Activated CD4-positive, alpha-beta memory T cell treated with anti-CD3 and anti-CD28 coated beads, Interleukin-2, amount 10 ng/mL, durations not matched to agents 7 days and 5 days (primary cell): ENCODE results near the gene KIF4B. TPM values are rescaled to one million over a fixed set of nuclear protein-coding genes. Genes with fewer than 3 reads are reported as not detected.
"Not testable (repeated sequence)": the region's sequence is repeated elsewhere in the genome, so short reads cannot be mapped to it uniquely, and the experiment has no call there.

Experiments
- CTCF ChIA-PET: fragments of 350-600 bp; sonication (Branson Sonifier 250); formaldehyde crosslinking; loops from one replicate; lab custom pipeline; 2021; ENCODE audit warnings: antibody characterized with exemption, inconsistent platforms; lab: Charles Lee
- POLR2A ChIA-PET: fragments of 350-600 bp; sonication (Branson Sonifier 250); formaldehyde crosslinking; loops from one replicate; lab custom pipeline; 2021; ENCODE audit warnings: antibody characterized with exemption; lab: Charles Lee
- DNase-seq: peaks from one replicate; pipeline ENCODE4 v3.0.0-alpha.2; 2020
- H3K27ac Mint-ChIP-seq: one replicate; pipeline ENCODE4 v1.8.0; 2021; ENCODE audit warnings: mild to moderate bottlenecking, mixed read lengths
- H3K27me3 Mint-ChIP-seq: one replicate; pipeline ENCODE4 v1.8.0; 2021; ENCODE audit warnings: mixed read lengths
- H3K36me3 Mint-ChIP-seq: one replicate; pipeline ENCODE4 v1.8.0; 2021; ENCODE audit warnings: low read depth, mixed read lengths
- H3K4me1 Mint-ChIP-seq: one replicate; pipeline ENCODE4 v1.8.0; 2021; ENCODE audit warnings: mixed read lengths
- H3K4me3 Mint-ChIP-seq: one replicate; pipeline ENCODE4 v1.8.0; 2021; ENCODE audit warnings: mild to moderate bottlenecking, mixed read lengths
- H3K9me3 Mint-ChIP-seq: one replicate; pipeline ENCODE4 v1.8.0; 2021; ENCODE audit warnings: mixed read lengths
- total RNA-seq, 2 experiments: library from RNA; stranded (reverse); gene quantifications; one replicate each; pipeline ENCODE4 v1.2.3, GENCODE V29; 2021

KIF4B gene
- total RNA-seq, 2 experiments from 2014 or later = not detected

DNA sequence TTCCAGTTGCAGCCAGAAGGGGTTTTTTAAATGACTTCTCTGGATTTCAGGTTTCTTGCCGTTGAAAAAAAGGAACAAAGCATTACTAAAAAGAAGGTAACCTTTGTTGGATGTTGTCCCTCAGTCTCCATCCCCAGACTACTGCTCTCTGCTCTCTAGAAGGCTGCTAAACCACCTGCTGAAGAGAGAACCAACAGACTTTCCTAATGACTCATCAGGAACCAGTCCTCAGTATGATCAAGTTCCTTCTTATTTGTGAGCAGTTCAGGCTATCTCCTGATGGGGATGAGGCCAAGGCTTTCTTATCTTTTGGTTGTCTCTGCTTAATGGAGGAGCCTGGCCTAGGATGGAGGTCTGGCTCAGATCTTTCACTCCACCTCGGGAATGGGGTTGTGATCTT is 4.1 kb downstream of the KIF4B start:
- no peaks in the 10 kb centered on the region for H3K36me3 Mint-ChIP-seq
- POLR2A ChIA-PET = no interaction called here

DNA sequence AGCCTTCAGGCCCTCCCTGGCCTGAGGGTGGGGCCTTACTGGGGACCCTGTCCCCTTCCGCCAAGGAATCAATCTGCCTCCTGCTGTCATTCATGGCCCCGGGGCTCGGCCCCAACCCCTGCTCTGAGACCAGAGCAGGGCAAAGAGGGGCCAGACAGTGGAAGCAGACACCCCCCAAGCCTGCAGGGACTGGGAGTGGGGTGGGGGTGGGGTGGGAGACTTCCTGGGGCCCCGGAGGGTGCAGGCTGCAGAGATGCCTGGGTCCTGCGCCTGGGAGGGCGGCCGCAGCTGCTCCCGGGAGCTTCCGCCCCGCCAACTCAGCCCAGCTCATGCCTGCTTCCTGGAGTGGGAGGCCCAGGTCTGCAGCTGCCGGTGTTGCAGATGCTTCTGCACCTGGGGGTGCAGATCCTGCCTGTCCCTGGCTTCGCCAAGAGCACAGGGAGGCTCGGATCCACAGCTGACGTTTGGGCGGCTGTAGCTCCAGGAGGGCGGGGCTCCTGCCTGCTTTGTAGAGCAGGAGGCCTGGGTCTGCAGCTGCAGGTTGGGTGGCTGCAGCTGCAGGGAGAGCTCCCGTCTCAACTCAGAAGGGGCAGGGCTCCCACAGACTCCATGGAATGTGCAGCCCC is 6.2 kb downstream of the KIF4B start:
- no peak overlapping the region for H3K4me3 Mint-ChIP-seq
- no peaks in the 10 kb centered on the region for H3K36me3 Mint-ChIP-seq
- H3K4me1 Mint-ChIP-seq = peaks cover 17% of the 10 kb centered on the region
- ChIA-PET POLR2A (no interaction called here), CTCF (no interaction called here)
- H3K27ac Mint-ChIP-seq = no peak overlapping the region
- no peak for DNase-seq
- H3K9me3 Mint-ChIP-seq = no peaks in the 10 kb centered on the region
- peaks cover 6% of the 10 kb centered on the region for H3K27me3 Mint-ChIP-seq

More for the DNA sequence above, 4.1 kb downstream of the KIF4B start:
- DNase-seq = no peak
- Mint-ChIP-seq H3K27me3 (peaks cover 11% of the 10 kb centered on the region), H3K9me3 (no peaks in the 10 kb centered on the region), H3K4me1 (peaks cover 22% of the 10 kb centered on the region), H3K4me3 (no peak overlapping the region), H3K27ac (no peak overlapping the region)
- CTCF ChIA-PET = no interaction called here

DNA sequence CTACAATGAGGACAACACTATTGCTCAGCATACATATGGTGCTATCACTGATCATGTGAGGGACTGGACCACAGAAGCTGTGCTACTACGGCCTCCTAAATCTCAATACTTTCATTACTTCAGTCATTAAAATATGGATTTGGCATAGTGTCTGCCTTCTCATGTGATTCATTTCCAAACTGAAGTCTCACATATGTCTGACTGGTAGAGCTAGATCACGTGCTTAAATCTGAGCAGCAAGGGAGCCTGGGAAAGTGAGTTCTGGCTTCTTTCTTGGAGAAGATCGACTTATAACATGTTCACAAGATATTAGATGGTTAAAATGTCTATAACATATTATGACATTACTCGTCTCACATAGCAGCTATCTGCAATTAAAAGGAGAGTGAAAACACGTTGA is 8.3 kb downstream of the KIF4B start:
- peaks cover 14% of the 10 kb centered on the region for H3K27me3 Mint-ChIP-seq
- H3K27ac Mint-ChIP-seq = no peak overlapping the region
- H3K4me1 Mint-ChIP-seq = peaks cover 6% of the 10 kb centered on the region
- H3K36me3 Mint-ChIP-seq = no peaks in the 10 kb centered on the region
- POLR2A ChIA-PET = no interaction called here
- no peak for DNase-seq
- CTCF ChIA-PET = no interaction called here
- no peaks in the 10 kb centered on the region for H3K9me3 Mint-ChIP-seq
- H3K4me3 Mint-ChIP-seq = no peak overlapping the region

DNA sequence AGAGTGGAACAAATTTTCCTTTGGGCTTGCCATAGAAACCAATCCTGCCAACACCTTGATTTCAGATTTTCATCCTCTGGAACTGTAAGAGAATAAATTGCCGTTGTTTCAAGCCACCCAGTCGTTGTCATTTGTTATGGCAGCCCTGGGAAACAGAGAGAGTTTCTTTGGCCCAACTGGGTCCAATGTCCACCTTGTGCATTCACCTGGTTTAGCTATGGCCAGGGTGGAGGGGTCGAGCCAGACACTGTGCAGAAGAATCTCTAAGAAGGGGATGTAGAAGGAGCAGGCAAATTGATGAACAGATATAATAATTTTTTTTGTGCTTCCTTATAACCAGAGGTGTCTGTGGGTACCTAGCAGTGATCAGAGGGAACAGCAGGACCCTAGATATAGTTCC is 9.8 kb downstream of the KIF4B start:
- peaks cover 14% of the 10 kb centered on the region for H3K27me3 Mint-ChIP-seq
- H3K36me3 Mint-ChIP-seq = no peaks in the 10 kb centered on the region
- no peak overlapping the region for H3K4me3 Mint-ChIP-seq
- H3K9me3 Mint-ChIP-seq = no peaks in the 10 kb centered on the region
- ChIA-PET CTCF (no interaction called here), POLR2A (no interaction called here)
- H3K27ac Mint-ChIP-seq = no peak overlapping the region
- no peak for DNase-seq
- H3K4me1 Mint-ChIP-seq = peaks cover 2% of the 10 kb centered on the region

DNA sequence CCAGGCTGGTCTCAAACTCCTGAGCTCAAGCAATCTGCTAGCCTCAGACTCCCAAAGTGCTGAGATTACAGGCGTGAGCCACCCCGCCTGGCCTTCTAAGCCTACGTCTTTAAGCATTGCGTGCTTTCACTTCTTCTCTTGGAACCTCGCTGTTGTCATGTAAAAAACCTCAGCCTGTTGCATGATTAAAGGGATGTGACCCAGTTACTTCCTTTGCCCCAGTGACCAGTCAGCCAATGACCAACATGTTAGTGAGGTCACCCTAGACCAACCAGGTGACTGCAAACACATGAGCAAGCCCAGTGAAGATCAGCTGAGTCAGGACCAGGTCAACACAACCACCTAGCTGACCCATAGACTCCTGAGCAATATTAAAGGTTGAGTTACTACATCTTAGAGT is 10.5 kb downstream of the KIF4B start:
- Mint-ChIP-seq H3K36me3 (no peaks in the 10 kb centered on the region), H3K9me3 (no peaks in the 10 kb centered on the region), H3K27ac (no peak overlapping the region), H3K4me3 (no peak overlapping the region), H3K4me1 (no peaks in the 10 kb centered on the region), H3K27me3 (peaks cover 14% of the 10 kb centered on the region)
- POLR2A ChIA-PET = no interaction called here
- DNase-seq = no peak
- CTCF ChIA-PET = no interaction called here

DNA sequence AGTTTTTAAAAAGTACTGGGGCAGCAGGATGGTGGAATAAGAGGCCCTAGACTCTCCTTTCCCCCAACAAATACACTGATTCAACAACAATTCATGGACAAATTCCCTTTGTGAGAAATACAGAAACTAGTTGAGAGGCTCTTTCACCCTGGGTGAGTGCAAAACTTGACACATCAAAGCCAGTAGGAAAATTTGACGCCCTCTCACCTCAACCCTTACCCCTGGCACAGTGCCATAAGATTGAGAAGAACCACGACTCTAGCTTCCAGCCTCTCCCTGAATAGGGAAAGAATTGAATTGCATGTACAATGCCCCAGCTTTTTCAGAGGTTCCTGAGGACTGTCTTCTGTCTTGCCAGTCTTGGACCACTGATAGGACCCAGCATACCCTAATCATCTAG is 12.3 kb downstream of the KIF4B start:
- no peaks in the 10 kb centered on the region for H3K9me3 Mint-ChIP-seq
- no peaks in the 10 kb centered on the region for H3K4me1 Mint-ChIP-seq
- H3K4me3 Mint-ChIP-seq = no peak overlapping the region
- H3K36me3 Mint-ChIP-seq = no peaks in the 10 kb centered on the region
- no peak overlapping the region for H3K27ac Mint-ChIP-seq
- ChIA-PET POLR2A (no interaction called here), CTCF (no interaction called here)
- peaks cover 12% of the 10 kb centered on the region for H3K27me3 Mint-ChIP-seq
- no peak for DNase-seq

DNA sequence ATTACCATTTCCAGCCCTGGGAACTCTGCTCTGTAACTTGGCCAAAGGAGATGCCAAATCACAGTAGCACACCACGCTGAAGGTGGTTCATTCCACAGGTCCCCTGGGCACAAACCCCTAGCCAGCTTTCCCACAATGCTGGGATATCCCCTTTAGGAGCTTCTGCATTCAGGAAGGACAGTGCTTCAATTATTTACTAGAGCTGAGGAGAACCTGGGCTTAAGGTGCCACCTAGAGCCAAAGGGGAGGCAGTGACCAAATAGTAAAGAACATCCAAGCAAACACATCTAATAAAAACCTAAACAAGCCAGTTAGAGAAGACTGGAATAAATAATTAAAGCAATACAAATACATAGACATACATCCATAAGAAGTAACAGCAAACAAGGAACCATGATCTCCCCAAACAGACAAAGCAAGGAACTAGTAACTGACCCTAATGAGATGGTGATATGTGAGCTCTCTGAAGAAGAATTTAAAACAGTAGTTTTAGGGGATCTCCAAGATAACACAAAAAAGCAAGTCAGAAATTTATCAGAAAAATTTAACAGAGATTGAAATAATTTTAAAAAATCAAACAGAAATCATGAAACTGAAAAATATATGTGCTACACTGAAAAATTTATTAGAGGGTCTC is 14.6 kb downstream of the KIF4B start:
- CTCF ChIA-PET = interaction anchor here (1.1 to 1.4 kb wide), 2 partner anchors 12 to 507 kb away, joined by 3 to 4 read pairs; no protein-coding TSS in a partner anchor
- Mint-ChIP-seq H3K27me3 (peaks cover 12% of the 10 kb centered on the region), H3K9me3 (no peaks in the 10 kb centered on the region), H3K36me3 (no peaks in the 10 kb centered on the region), H3K27ac (no peak overlapping the region), H3K4me1 (no peaks in the 10 kb centered on the region), H3K4me3 (no peak overlapping the region)
- DNase-seq = no peak
- POLR2A ChIA-PET = no interaction called here

DNA sequence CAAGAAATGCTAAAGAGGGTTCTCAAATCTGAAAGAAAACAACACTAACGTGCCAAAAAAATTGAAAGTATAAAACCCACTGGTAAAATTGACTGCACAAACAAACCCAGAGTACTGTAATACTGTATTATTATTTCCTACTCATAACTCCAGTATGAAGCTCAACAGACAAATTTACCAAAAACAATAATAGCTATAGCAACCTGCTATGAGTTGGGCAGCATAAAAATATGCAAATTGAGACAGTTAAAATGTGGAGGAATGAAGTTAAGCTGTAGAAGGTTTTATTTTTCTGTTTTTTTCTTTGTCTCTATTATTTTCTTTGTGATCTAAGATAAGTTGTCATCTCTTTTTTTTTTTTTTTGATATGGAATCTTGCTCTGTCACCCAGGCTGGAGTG is 15.7 kb downstream of the KIF4B start:
- Mint-ChIP-seq H3K4me3 (no peak overlapping the region), H3K4me1 (no peaks in the 10 kb centered on the region), H3K9me3 (no peaks in the 10 kb centered on the region), H3K36me3 (no peaks in the 10 kb centered on the region), H3K27me3 (peaks cover 8% of the 10 kb centered on the region), H3K27ac (no peak overlapping the region)
- ChIA-PET CTCF (interaction anchor here (0.8 to 1.1 kb wide), 2 partner anchors 11 to 25 kb away, joined by 4 read pairs; no protein-coding TSS in a partner anchor), POLR2A (no interaction called here)
- DNase-seq = no peak

DNA sequence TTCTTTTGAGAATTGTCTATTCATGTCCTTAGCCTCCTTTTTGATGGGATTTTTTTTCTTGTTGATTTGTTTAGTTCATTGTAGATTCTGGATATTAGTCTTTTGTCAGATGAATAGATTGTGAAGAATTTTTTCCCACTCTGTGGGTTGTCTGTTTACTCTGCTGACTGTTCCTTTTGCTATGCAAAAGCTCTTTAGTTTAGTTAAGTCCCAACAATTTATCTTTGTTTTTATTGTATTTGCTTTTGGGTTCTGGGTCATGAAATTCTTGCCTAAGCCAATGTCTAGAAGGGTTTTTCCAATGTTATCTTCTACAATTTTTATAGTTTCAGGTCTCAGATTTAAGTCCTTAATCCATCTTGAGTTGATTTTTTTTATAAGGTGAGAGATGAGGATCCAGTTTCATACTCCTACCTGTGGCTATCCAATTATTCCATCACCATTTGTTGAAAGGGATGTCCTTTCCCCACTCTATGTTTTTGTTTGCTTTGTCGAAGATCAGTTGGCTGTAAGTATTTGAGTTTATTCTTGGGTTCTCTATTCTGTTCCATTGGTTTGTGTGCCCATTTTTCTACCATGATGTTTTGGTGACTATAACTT is 20.7 kb downstream of the KIF4B start:
- H3K36me3 Mint-ChIP-seq, H3K4me1 Mint-ChIP-seq, POLR2A ChIA-PET, DNase-seq, H3K4me3 Mint-ChIP-seq, H3K27ac Mint-ChIP-seq, H3K9me3 Mint-ChIP-seq, CTCF ChIA-PET: not testable (repeated sequence)
- H3K27me3 Mint-ChIP-seq = peaks cover 16% of the 10 kb centered on the region

DNA sequence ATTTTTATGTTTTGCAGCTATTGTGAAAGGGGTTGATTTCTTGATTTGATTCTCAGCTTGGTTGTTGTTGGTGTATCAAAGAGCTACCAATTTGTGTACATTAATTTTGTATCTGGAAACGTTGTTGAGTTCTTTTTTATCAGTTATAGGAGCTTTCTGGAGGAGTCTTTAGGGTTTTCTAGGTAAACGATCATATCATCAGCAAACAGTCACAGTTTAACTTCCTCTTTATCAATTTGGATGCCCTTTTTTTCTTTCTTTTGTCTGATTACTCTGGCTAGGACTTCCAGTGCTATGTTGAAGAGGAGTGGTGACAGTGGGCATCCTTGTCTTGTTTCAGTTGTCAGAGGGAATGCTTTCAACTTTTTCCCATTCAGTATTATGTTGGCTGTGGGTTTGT is 21.5 kb downstream of the KIF4B start:
- POLR2A ChIA-PET, H3K9me3 Mint-ChIP-seq, H3K27ac Mint-ChIP-seq, DNase-seq, H3K4me3 Mint-ChIP-seq, CTCF ChIA-PET, H3K4me1 Mint-ChIP-seq, H3K36me3 Mint-ChIP-seq: not testable (repeated sequence)
- peaks cover 16% of the 10 kb centered on the region for H3K27me3 Mint-ChIP-seq

DNA sequence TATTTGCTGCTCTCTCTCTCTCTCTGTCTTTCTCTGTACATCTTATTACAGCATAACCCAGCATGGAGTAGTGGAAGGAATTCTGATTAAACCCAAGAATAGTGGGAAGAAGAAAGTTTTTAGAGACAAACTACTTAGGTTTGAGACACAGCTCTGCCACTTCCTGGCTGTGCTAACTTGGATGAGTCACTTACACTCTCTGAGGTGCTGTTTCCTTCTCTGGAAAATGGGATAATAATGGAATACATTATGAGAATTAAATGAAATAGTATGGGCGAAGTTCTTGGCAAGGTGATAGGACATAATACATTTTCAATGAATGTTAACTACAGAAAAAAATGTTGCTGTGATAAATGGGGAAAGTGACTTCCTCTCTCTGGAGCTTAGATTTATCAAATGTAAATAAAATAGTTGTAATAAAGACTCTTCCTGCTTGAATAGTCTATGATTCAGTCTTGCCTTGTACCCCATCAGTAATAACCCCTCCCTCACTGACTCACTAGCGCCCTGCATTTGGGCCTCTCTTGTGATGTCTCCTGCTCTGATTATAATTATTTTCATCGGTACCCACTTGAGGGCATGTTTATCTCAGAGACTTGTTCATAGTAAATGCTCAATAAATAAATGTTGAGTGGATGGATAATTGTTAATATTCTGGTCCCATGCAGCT is 27.6 kb downstream of the KIF4B start:
- Mint-ChIP-seq H3K36me3 (no peaks in the 10 kb centered on the region), H3K27me3 (peaks cover 30% of the 10 kb centered on the region), H3K27ac (no peak overlapping the region), H3K9me3 (no peaks in the 10 kb centered on the region), H3K4me1 (no peaks in the 10 kb centered on the region), H3K4me3 (no peak overlapping the region)
- ChIA-PET POLR2A (no interaction called here), CTCF (no interaction called here)
- DNase-seq = no peak

DNA sequence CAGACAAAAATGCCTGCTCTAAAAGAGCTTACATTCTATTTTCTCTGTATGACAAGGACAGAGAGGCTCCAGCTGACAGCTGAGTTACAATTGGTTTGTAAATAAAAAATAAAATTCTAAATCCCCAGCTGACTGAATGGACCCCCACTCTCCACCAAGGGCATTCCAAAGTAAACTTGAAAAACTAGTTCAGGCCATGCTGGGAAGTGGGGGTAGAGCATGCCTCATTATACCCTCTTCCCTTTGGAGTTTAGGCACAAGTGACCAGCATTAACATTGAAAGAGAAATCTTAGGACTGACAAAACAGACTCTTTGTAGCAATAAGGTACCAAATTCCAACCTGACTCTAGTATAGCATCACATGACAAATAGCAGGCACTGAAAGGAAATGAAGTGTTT is 31.0 kb downstream of the KIF4B start:
- POLR2A ChIA-PET = no interaction called here

DNA sequence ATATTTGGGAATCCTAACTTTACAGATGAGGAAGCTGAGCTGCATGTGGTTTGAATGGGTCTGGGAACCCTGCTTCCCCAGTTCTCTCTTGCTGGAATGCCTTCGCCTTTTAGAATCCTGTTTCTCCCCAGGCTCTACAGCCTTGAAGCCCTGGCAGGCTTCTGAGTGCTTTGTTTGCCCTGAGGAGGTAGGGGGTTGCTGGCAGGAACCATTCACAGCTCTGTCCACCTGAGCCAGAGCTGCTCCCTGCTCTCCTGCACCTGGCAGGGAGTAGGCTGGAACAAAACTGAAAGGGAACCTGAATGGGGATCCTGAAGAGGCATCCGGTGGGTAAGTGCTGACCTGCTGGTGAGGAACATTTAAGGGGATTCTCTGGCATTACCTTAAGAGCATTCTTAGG is 33.0 kb downstream of the KIF4B start:
- Mint-ChIP-seq H3K27ac (no peak overlapping the region), H3K36me3 (no peaks in the 10 kb centered on the region), H3K27me3 (peaks cover 14% of the 10 kb centered on the region), H3K4me3 (no peak overlapping the region), H3K9me3 (no peaks in the 10 kb centered on the region), H3K4me1 (no peaks in the 10 kb centered on the region)
- POLR2A ChIA-PET = no interaction called here
- no peak for DNase-seq
- CTCF ChIA-PET = no interaction called here

More for the DNA sequence above, 31.0 kb downstream of the KIF4B start:
- Mint-ChIP-seq H3K27me3 (peaks cover 16% of the 10 kb centered on the region), H3K4me3 (no peak overlapping the region), H3K4me1 (no peaks in the 10 kb centered on the region), H3K27ac (no peak overlapping the region), H3K36me3 (no peaks in the 10 kb centered on the region), H3K9me3 (no peaks in the 10 kb centered on the region)
- DNase-seq = no peak
- CTCF ChIA-PET = no interaction called here
